HCT116 (cell line): ENCODE data around the gene YBEY.

Experiments used
- ATF3 ChIP-seq: IDR thresholded peaks from 2 replicates; pipeline ENCODE4 v1.6.1; 2012
- CEBPB ChIP-seq: IDR thresholded peaks from 2 replicates; pipeline ENCODE4 v1.6.1; 2012; ENCODE audit warnings: low read depth
- CTCF ChIP-seq, 3 experiments: fragments of 200-600 bp in 1 of 3; sonication (generic) in 1 of 3; IDR thresholded peaks in 2 of 3; conservative IDR thresholded peaks in 1 of 3; 2 replicates each; pipeline ENCODE4 v1.5.1; 2012 to 2017; ENCODE audit warnings: low read depth in 2 of 3, low read length in 2 of 3, antibody characterized with exemption in 1 of 3, borderline replicate concordance in 1 of 3, control low read depth in 1 of 3, mild to moderate bottlenecking in 1 of 3, mixed read lengths in 1 of 3, mixed run types in 1 of 3, moderate library complexity in 1 of 3; ENCODE audit not compliant: insufficient read depth in 1 of 3
- EGR1 ChIP-seq: IDR thresholded peaks from 2 replicates; pipeline ENCODE4 v1.6.1; 2012; ENCODE audit warnings: low read depth
- EZH2phosphoT487 ChIP-seq: fragments of 200-600 bp; IDR thresholded peaks from 2 replicates; pipeline ENCODE4 v1.6.1; 2018; ENCODE audit warnings: antibody characterized with exemption, borderline replicate concordance
- JUND ChIP-seq: IDR thresholded peaks from 2 replicates; pipeline ENCODE4 v1.6.1; 2012
- POLR2A ChIP-seq: IDR thresholded peaks from 2 replicates; pipeline ENCODE4 v1.7.0; 2011; ENCODE audit warnings: borderline replicate concordance; ENCODE audit not compliant: insufficient read depth, insufficient read length; ENCODE audit errors: extremely low read depth
- POLR2AphosphoS5 ChIP-seq: IDR thresholded peaks from 2 replicates; pipeline ENCODE4 v1.6.1; 2011; ENCODE audit warnings: mild to moderate bottlenecking, low read depth, low read length, moderate library complexity
- SIN3A ChIP-seq: IDR thresholded peaks from 2 replicates; pipeline ENCODE4 v1.6.1; 2012; ENCODE audit warnings: low read depth
- SRF ChIP-seq: IDR thresholded peaks from 2 replicates; pipeline ENCODE4 v1.6.1; 2012; ENCODE audit warnings: low read depth
- ZFX ChIP-seq: fragments of 450-650 bp; IDR thresholded peaks from 2 replicates; pipeline ENCODE4 v1.6.1; 2017
- ZNF274 ChIP-seq: fragments of 200-500 bp; sonication (Bioruptor generic); IDR thresholded peaks from 2 replicates; pipeline ENCODE4 v1.6.1; 2014; ENCODE audit warnings: mild to moderate bottlenecking, low read depth, low read length, inconsistent platforms
- TF ChIP-seq, protein P1 (sequence below): IDR thresholded peaks from 2 replicates; pipeline ENCODE4 v1.6.1; 2012

GRCh38 chr21:46239817-46240325 lies 46.3 kb upstream of the YBEY start:
- TF ChIP-seq CTCF (IDR thresholded peaks at IDR 0.05 in 2 of 3, conservative IDR thresholded peaks at IDR 0.05 in 1 of 3; ENCODE audit: borderline replicate concordance in 1 of 3, insufficient read depth in 1 of 3, low read depth in 2 of 3, low read length in 2 of 3) (no peak), ZNF274 (no peak), JUND (no peak), EGR1 (no peak), SRF (no peak), ZFX (no peak), POLR2AphosphoS5 (no peak), POLR2A (no peak), EZH2phosphoT487 (no peak), CEBPB (no peak), SIN3A (no peak), ATF3 (no peak)
- TF ChIP-seq, protein P1, sequence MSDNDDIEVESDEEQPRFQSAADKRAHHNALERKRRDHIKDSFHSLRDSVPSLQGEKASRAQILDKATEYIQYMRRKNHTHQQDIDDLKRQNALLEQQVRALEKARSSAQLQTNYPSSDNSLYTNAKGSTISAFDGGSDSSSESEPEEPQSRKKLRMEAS = no peak
